ENCODE measurements around the gene DLGAP4. TPM values are rescaled to one million over a fixed set of nuclear protein-coding genes. Genes with fewer than 3 reads are reported as not detected.

The DLGAP4 gene
- polyA plus RNA-seq, 1 donor (not counting 4 experiments of a cell fraction or from before 2014, with no cell fraction given) = 9.6 TPM

- Histone ChIP-seq H3K9ac (ENCODE audit: control insufficient read depth, extremely low read depth, insufficient read depth, low read length) (no peak overlapping the region), H3K4me3 (ENCODE audit: control insufficient read depth in 2 of 3, extremely low read depth in 1 of 3, insufficient read depth in 2 of 3, low read depth in 1 of 3, low read length in 3 of 3) (no peak overlapping the region), H2AFZ (ENCODE audit: control insufficient read depth, low read length) (no peak overlapping the region), H3K4me1 (ENCODE audit: control insufficient read depth, extremely low read depth, insufficient read depth, low read length) (peaks cover 33% of the 10 kb centered on the region), H3K36me3 (ENCODE audit: control insufficient read depth in 2 of 2, extremely low read depth in 1 of 2, insufficient read depth in 2 of 2, low read length in 2 of 2) (peaks cover 4 to 6% of the 10 kb centered on the region in 2 experiments), H3K79me2 (ENCODE audit: control insufficient read depth, insufficient read depth, low read length) (peaks cover 38% of the 10 kb centered on the region), H3K27me3 (ENCODE audit: control insufficient read depth, extremely low read depth, insufficient read depth, low read length) (no peaks in the 10 kb centered on the region), H3K9me3 (ENCODE audit: control insufficient read depth, low read depth, low read length) (no peaks in the 10 kb centered on the region), H3K27ac (ENCODE audit: control insufficient read depth, insufficient read depth, low read length) (no peak overlapping the region), H3K9me1 (ENCODE audit: control insufficient read depth, extremely low read depth, insufficient read depth, low read length) (peaks cover 6% of the 10 kb centered on the region), H3K4me2 (ENCODE audit: control insufficient read depth, extremely low read depth, insufficient read depth, low read depth, low read length) (no peak overlapping the region), H4K20me1 (ENCODE audit: control insufficient read depth, extremely low read depth, insufficient read depth, low read length) (peaks cover 8% of the 10 kb centered on the region)
- FAIRE-seq (no peak), DNase-seq (ENCODE audit: low read depth, low spot score) (no peak)
- no peak for TF ChIP-seq EZH2 (IDR thresholded peaks at IDR 0.05; ENCODE audit: low read length)
- TF ChIP-seq CTCF (optimal IDR thresholded peaks at IDR 0.05 in 1 of 3, IDR thresholded peaks at IDR 0.05 in 1 of 3, conservative IDR thresholded peaks at IDR 0.05 in 1 of 3; ENCODE audit: extremely low read depth in 1 of 3, insufficient read depth in 2 of 3, low read length in 3 of 3) = no peak
- dilution Hi-C loops (cut with MboI; ENCODE audit: extremely low pct_ligation_motif_present, low sequenced_read_pairs) = no loop called here
These were observed 184.1 kb downstream of the DLGAP4 start for GRCh38 chr20:36490191-36490590.

- H3K4me2 ChIP-seq (ENCODE audit: control insufficient read depth, extremely low read depth, insufficient read depth, low read depth, low read length) = peak overlapping the region; percentile 84
- peak overlapping the region; percentile 27 for H2AFZ ChIP-seq (ENCODE audit: control insufficient read depth, low read length)
- DNase-seq (ENCODE audit: low read depth, low spot score) (peak; percentile 28), FAIRE-seq (peak; percentile 95)
- no peak for TF ChIP-seq EZH2 (IDR thresholded peaks at IDR 0.05; ENCODE audit: low read length)
- no peak for TF ChIP-seq CTCF (optimal IDR thresholded peaks at IDR 0.05 in 1 of 3, IDR thresholded peaks at IDR 0.05 in 1 of 3, conservative IDR thresholded peaks at IDR 0.05 in 1 of 3; ENCODE audit: extremely low read depth in 1 of 3, insufficient read depth in 2 of 3, low read length in 3 of 3)
- no peaks in the 10 kb centered on the region for H3K27me3 ChIP-seq (ENCODE audit: control insufficient read depth, extremely low read depth, insufficient read depth, low read length)
- dilution Hi-C loops (cut with MboI; ENCODE audit: extremely low pct_ligation_motif_present, low sequenced_read_pairs) = no loop called here
- no peaks in the 10 kb centered on the region for H3K9me3 ChIP-seq (ENCODE audit: control insufficient read depth, low read depth, low read length)
- peak overlapping the region in 2 of 3 experiments; percentile 27 to 53 for H3K4me3 ChIP-seq (ENCODE audit: control insufficient read depth in 2 of 3, extremely low read depth in 1 of 3, insufficient read depth in 2 of 3, low read depth in 1 of 3, low read length in 3 of 3)
- H3K36me3 ChIP-seq (ENCODE audit: control insufficient read depth in 2 of 2, extremely low read depth in 1 of 2, insufficient read depth in 2 of 2, low read length in 2 of 2) = peaks cover 14 to 16% of the 10 kb centered on the region in 2 experiments
- peaks cover 3% of the 10 kb centered on the region for H3K9me1 ChIP-seq (ENCODE audit: control insufficient read depth, extremely low read depth, insufficient read depth, low read length)
- peak overlapping the region; percentile 44 for H3K9ac ChIP-seq (ENCODE audit: control insufficient read depth, extremely low read depth, insufficient read depth, low read length)
- H4K20me1 ChIP-seq (ENCODE audit: control insufficient read depth, extremely low read depth, insufficient read depth, low read length) = peaks cover 3% of the 10 kb centered on the region
- peaks cover 33% of the 10 kb centered on the region for H3K4me1 ChIP-seq (ENCODE audit: control insufficient read depth, extremely low read depth, insufficient read depth, low read length)
- H3K27ac ChIP-seq (ENCODE audit: control insufficient read depth, insufficient read depth, low read length) = peak overlapping the region; percentile 67
- H3K79me2 ChIP-seq (ENCODE audit: control insufficient read depth, insufficient read depth, low read length) = peaks cover 34% of the 10 kb centered on the region
These were observed 185.9 kb downstream of the DLGAP4 start for GRCh38 chr20:36491901-36492617.
